Endothelial cell of umbilical vein (primary cell): ENCODE results near the gene CLDN3. TPM values are rescaled to one million over a fixed set of nuclear protein-coding genes. Genes with fewer than 3 reads are reported as not detected.

Source experiments
- BruUV-seq: library from RNA; stranded (reverse); fragments of 400-500 nt; replicated peaks from 2 replicates; lab custom pipeline; 2021; lab: Mats Ljungman, UMichigan
- CTCF ChIA-PET: fragments of 300-600, 350-600 bp; sonication (Branson Sonifier 250); formaldehyde crosslinking; loops from one replicate; lab custom pipeline; 2021; ENCODE audit warnings: antibody characterized with exemption, inconsistent platforms; lab: Charles Lee
- POLR2A ChIA-PET: fragments of 300-600, 350-600 bp; sonication (Branson Sonifier 250); formaldehyde crosslinking; loops from one replicate; lab custom pipeline; 2021; ENCODE audit warnings: antibody characterized with exemption, inconsistent platforms; lab: Charles Lee
- DNase-seq: peaks from one replicate; pipeline ENCODE4 v3.0.0-alpha.2; 2011; ENCODE audit warnings: low read depth, low spot score
- FAIRE-seq: peaks from 2 replicates; lab custom pipeline; 2011; peaks lifted over from hg19 to GRCh38; lab: Jason Lieb, UNC
- H2AFZ ChIP-seq: 2 replicates; pipeline ENCODE4 v1.6.0; 2012; ENCODE audit warnings: low read depth, low read length, control low read depth, inconsistent platforms
- H3K27ac ChIP-seq: 2 replicates; pipeline ENCODE4 v1.5.1; 2011; ENCODE audit warnings: low read depth, mild to moderate bottlenecking, control low read depth, low read length, moderate library complexity; ENCODE audit not compliant: insufficient read depth
- H3K27me3 ChIP-seq, 2 experiments: 2 replicates each; pipeline versions ENCODE4 v1.6.0 to v1.6.1; 2011; ENCODE audit warnings: low read length in 2 of 2, mixed read lengths in 1 of 2; ENCODE audit not compliant: control insufficient read depth in 2 of 2, insufficient read depth in 2 of 2
- H3K36me3 ChIP-seq, 2 experiments: 2 replicates in 1 of 2; 3 replicates in 1 of 2; pipeline ENCODE4 v1.5.1; 2011; ENCODE audit warnings: low read length in 2 of 2, mild to moderate bottlenecking in 1 of 2, moderate library complexity in 1 of 2; ENCODE audit not compliant: control insufficient read depth in 2 of 2, insufficient read depth in 2 of 2; ENCODE audit errors: extremely low read depth in 1 of 2
- H3K4me1 ChIP-seq: 3 replicates; pipeline ENCODE4 v1.5.1; 2011; ENCODE audit warnings: mild to moderate bottlenecking, low read length; ENCODE audit not compliant: control insufficient read depth, insufficient read depth; ENCODE audit errors: extremely low read depth
- H3K4me2 ChIP-seq: 2 replicates; pipeline ENCODE4 v1.6.1; 2011; ENCODE audit warnings: low read length, control low read depth, mixed read lengths; ENCODE audit not compliant: insufficient read depth
- H3K4me3 ChIP-seq, 3 experiments: fragments of 200-600 bp in 1 of 3; sonication (generic), shearing (Covaris generic) in 1 of 3; replicated peaks in 1 of 3; 2 replicates each; pipeline ENCODE4 v1.5.1; 2011 to 2016; ENCODE audit warnings: control low read depth in 3 of 3, low read length in 3 of 3, mild to moderate bottlenecking in 2 of 3, inconsistent platforms in 1 of 3, low read depth in 1 of 3, moderate library complexity in 1 of 3; ENCODE audit not compliant: insufficient read depth in 1 of 3
- H3K79me2 ChIP-seq: 2 replicates; pipeline ENCODE4 v1.6.0; 2012; ENCODE audit warnings: low read length, inconsistent platforms; ENCODE audit not compliant: control insufficient read depth, insufficient read depth
- H3K9ac ChIP-seq: replicated peaks from 2 replicates; pipeline ENCODE3; 2011; ENCODE audit warnings: low read length, control low read depth; ENCODE audit not compliant: insufficient read depth; ENCODE audit errors: extremely low read depth
- H3K9me1 ChIP-seq: replicated peaks from 3 replicates; pipeline ENCODE4 v1.6.0; 2011; ENCODE audit warnings: mild to moderate bottlenecking, low read length; ENCODE audit not compliant: control insufficient read depth, insufficient read depth; ENCODE audit errors: extremely low read depth
- H3K9me3 ChIP-seq: replicated peaks from 2 replicates; pipeline ENCODE4 v1.5.1; 2012; ENCODE audit warnings: low read length, inconsistent platforms; ENCODE audit not compliant: control insufficient read depth, insufficient read depth
- H4K20me1 ChIP-seq: replicated peaks from 2 replicates; pipeline ENCODE3; 2011; ENCODE audit warnings: mild to moderate bottlenecking, low read length; ENCODE audit not compliant: control insufficient read depth, insufficient read depth; ENCODE audit errors: extremely low read depth
- EZH2 ChIP-seq: IDR thresholded peaks from 2 replicates; pipeline ENCODE4 v1.6.1; 2012; ENCODE audit warnings: borderline replicate concordance, low read depth, mild to moderate bottlenecking, moderate library complexity, low read length, inconsistent platforms; ENCODE audit not compliant: severe bottlenecking
- FOS ChIP-seq: IDR thresholded peaks from 2 replicates; pipeline ENCODE4 v1.6.1; 2011; ENCODE audit warnings: mild to moderate bottlenecking, low read length, moderate library complexity, borderline replicate concordance; ENCODE audit not compliant: insufficient read depth
- GATA2 ChIP-seq: IDR thresholded peaks from 2 replicates; pipeline ENCODE4 v1.7.0; 2011; ENCODE audit warnings: low read depth, mild to moderate bottlenecking, moderate library complexity, mixed read lengths, low read length; ENCODE audit not compliant: insufficient read length, insufficient read depth
- JUN ChIP-seq: IDR thresholded peaks from 2 replicates; pipeline ENCODE4 v1.6.1; 2011; ENCODE audit warnings: borderline replicate concordance, low read depth; ENCODE audit not compliant: insufficient read length, insufficient read depth
- MAX ChIP-seq: IDR thresholded peaks from 2 replicates; pipeline ENCODE4 v1.6.1; 2011; ENCODE audit not compliant: insufficient read depth, insufficient read length
- MYC ChIP-seq: IDR thresholded peaks from one replicate; pipeline ENCODE4 v1.6.1; 2011; ENCODE audit warnings: mild to moderate bottlenecking, low read depth, low read length
- POLR2A ChIP-seq: IDR thresholded peaks from 2 replicates; pipeline ENCODE4 v1.6.1; 2012; ENCODE audit warnings: low read depth, mild to moderate bottlenecking, control low read depth, low read length
- POLR2AphosphoS5 ChIP-seq: IDR thresholded peaks from 2 replicates; pipeline ENCODE4 v1.6.1; 2012; ENCODE audit warnings: low read depth, mild to moderate bottlenecking, control low read depth, low read length, moderate library complexity; ENCODE audit not compliant: insufficient read depth
- dilution Hi-C: fragments of 300-500 bp; cut with MboI; formaldehyde crosslinking; loops from one replicate; pipeline ENCODE4 v1.15.0; 2019; ENCODE audit warnings: low sequenced_read_pairs; ENCODE audit not compliant: extremely low pct_ligation_motif_present
- intact Hi-C: fragments of 100-400 bp; cut with micrococcal nuclease; formaldehyde crosslinking; loops from one replicate; pipeline ENCODE4 v1.10.0; 2022
- polyA plus RNA-seq, 4 experiments: library from polyadenylated mRNA; depleted of rRNA in 3 of 4; stranded (reverse) in 3 of 4; unstranded in 1 of 4; fragments of >200 nt; gene quantifications; 2 replicates each; pipeline versions ENCODE4 v1.2.1 to v1.2.3, GENCODE V29; 2011 to 2012; ENCODE audit warnings: missing spikeins in 1 of 4
- total RNA-seq: library from RNA; stranded (reverse); gene quantifications from 2 replicates; pipeline ENCODE4 v1.2.3, GENCODE V29; 2021
- TF ChIP-seq, protein P1 (sequence below), 2 donors: IDR thresholded peaks; 1 replicate in 1 of 2; 2 replicates in 1 of 2; pipeline ENCODE4 v1.5.1; 2011; ENCODE audit warnings: low read length in 2 of 2, mild to moderate bottlenecking in 2 of 2, moderate library complexity in 2 of 2, control low read depth in 1 of 2, inconsistent platforms in 1 of 2, low read depth in 1 of 2; ENCODE audit not compliant: insufficient read depth in 1 of 2; ENCODE audit errors: extremely low read depth in 1 of 2

Gene CLDN3
- total and polyA plus RNA-seq, 2 donors (not counting 3 experiments of a cell fraction or from before 2014, with no cell fraction given), result 0.62 to 1.9 TPM

- intact Hi-C loops (loop anchor here (5.0 kb wide), 1 partner anchor 214 kb away; the partner anchor contains the start of gene ELN), dilution Hi-C loops (no loop called here)
- no peaks in the 10 kb centered on the region for H4K20me1 ChIP-seq
- H3K79me2 ChIP-seq, result no peaks in the 10 kb centered on the region
- no peaks in the 10 kb centered on the region for H3K4me1 ChIP-seq
- no peaks in the 10 kb centered on the region for H3K36me3 ChIP-seq
- DNase-seq (no peak), FAIRE-seq (no peak)
- no TSS peak for BruUV-seq
- H3K9ac ChIP-seq, result no peak overlapping the region
- POLR2A ChIA-PET, result no interaction called here
- no peak overlapping the region for H3K27ac ChIP-seq
- no peaks in the 10 kb centered on the region for H3K9me3 ChIP-seq
- no peaks in the 10 kb centered on the region for H3K27me3 ChIP-seq
- H3K4me3 ChIP-seq, result no peak overlapping the region
- TF ChIP-seq, protein P1, sequence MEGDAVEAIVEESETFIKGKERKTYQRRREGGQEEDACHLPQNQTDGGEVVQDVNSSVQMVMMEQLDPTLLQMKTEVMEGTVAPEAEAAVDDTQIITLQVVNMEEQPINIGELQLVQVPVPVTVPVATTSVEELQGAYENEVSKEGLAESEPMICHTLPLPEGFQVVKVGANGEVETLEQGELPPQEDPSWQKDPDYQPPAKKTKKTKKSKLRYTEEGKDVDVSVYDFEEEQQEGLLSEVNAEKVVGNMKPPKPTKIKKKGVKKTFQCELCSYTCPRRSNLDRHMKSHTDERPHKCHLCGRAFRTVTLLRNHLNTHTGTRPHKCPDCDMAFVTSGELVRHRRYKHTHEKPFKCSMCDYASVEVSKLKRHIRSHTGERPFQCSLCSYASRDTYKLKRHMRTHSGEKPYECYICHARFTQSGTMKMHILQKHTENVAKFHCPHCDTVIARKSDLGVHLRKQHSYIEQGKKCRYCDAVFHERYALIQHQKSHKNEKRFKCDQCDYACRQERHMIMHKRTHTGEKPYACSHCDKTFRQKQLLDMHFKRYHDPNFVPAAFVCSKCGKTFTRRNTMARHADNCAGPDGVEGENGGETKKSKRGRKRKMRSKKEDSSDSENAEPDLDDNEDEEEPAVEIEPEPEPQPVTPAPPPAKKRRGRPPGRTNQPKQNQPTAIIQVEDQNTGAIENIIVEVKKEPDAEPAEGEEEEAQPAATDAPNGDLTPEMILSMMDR (IDR thresholded peaks at IDR 0.05; ENCODE audit: extremely low read depth in 1 of 2, insufficient read depth in 1 of 2, low read depth in 1 of 2, low read length in 2 of 2), result no peak
- TF ChIP-seq POLR2A (no peak), MAX (no peak), FOS (no peak), JUN (no peak), GATA2 (no peak), POLR2AphosphoS5 (no peak), EZH2 (no peak), MYC (no peak)
- no peak overlapping the region for H3K4me2 ChIP-seq
- CTCF ChIA-PET, result interaction anchor here (1.3 to 7.7 kb wide), 4 partner anchors 10 to 43 kb away, joined by 5 to 110 read pairs (median 14); no protein-coding TSS in a partner anchor
- no peak overlapping the region for H2AFZ ChIP-seq
- no peaks in the 10 kb centered on the region for H3K9me1 ChIP-seq
These were observed 42.9 kb upstream of the CLDN3 start for GRCh38 chr7:73812996-73813395.
